NCI-H446 treated with DMSO at 0.1 percent for 48 hours (cell line): Measurements from ENCODE around the gene ANK2.

Experiments
- DNase-seq: peaks from one replicate; lab custom pipeline; 2025; lab: John Stamatoyannopoulos, UW

Gene ANK2

GRCh38 chr4:113049421-113050370, at the start of gene ANK2:
Gene ANK2 (plus strand): TSS chr4:113049653. CDS start chr4:113049729, 76 bp downstream.
- no peak for DNase-seq

GRCh38 chr4:113003841-113004240, 45.6 kb upstream of the ANK2 start:
- DNase-seq, result no peak

GRCh38 chr4:113004655-113005054, 44.8 kb upstream of the ANK2 start:
- no peak for DNase-seq

GRCh38 chr4:113006632-113007031, 42.8 kb upstream of the ANK2 start:
- no peak for DNase-seq

- no peak for DNase-seq
Measured at GRCh38 chr4:113007151-113007550, 42.3 kb upstream of the ANK2 start.

- no peak for DNase-seq
Measured at GRCh38 chr4:113008135-113008534, 41.3 kb upstream of the ANK2 start.

- no peak for DNase-seq
Measured at GRCh38 chr4:113008716-113009115, 40.7 kb upstream of the ANK2 start.

- DNase-seq, result no peak
Measured at GRCh38 chr4:113009461-113009860, 40.0 kb upstream of the ANK2 start.

- no peak for DNase-seq
Measured at GRCh38 chr4:113012122-113012725, 37.2 kb upstream of the ANK2 start.

- DNase-seq, result no peak
Measured at GRCh38 chr4:113012786-113013185, 36.7 kb upstream of the ANK2 start.

- no peak for DNase-seq
Measured at GRCh38 chr4:113013751-113014150, 35.7 kb upstream of the ANK2 start.

- DNase-seq, result no peak
Measured at GRCh38 chr4:113016377-113016776, 33.1 kb upstream of the ANK2 start.

GRCh38 chr4:113020966-113021365, 28.5 kb upstream of the ANK2 start:
- peak; percentile 8 for DNase-seq

GRCh38 chr4:113024388-113024787, 25.1 kb upstream of the ANK2 start:
- no peak for DNase-seq

- no peak for DNase-seq
Measured at GRCh38 chr4:113025416-113025815, 24.0 kb upstream of the ANK2 start.

- no peak for DNase-seq
Measured at GRCh38 chr4:113026556-113026955, 22.9 kb upstream of the ANK2 start.

GRCh38 chr4:113028074-113028473, 21.4 kb upstream of the ANK2 start:
- no peak for DNase-seq

GRCh38 chr4:113031212-113031611, 18.2 kb upstream of the ANK2 start:
- no peak for DNase-seq

GRCh38 chr4:113040793-113041192, 8.7 kb upstream of the ANK2 start:
- DNase-seq, result no peak

- no peak for DNase-seq
Measured at GRCh38 chr4:113042502-113042901, 7.0 kb upstream of the ANK2 start.

- no peak for DNase-seq
Measured at GRCh38 chr4:113043591-113043990, 5.9 kb upstream of the ANK2 start.

- no peak for DNase-seq
Measured at GRCh38 chr4:113050371-113050755, 910 bp downstream of the ANK2 start.

GRCh38 chr4:113050837-113051236, 1.4 kb downstream of the ANK2 start:
- no peak for DNase-seq
